Body of pancreas (tissue), 4 donors: Measurements from ENCODE around the gene LRRC59.

Source experiments
- POLR2A ChIP-seq, 3 donors: fragments of 450-650 bp; IDR thresholded peaks; one replicate each; pipeline ENCODE4 v1.6.1; 2016; ENCODE audit warnings: antibody characterized with exemption in 3 of 3, mild to moderate bottlenecking in 2 of 3
- TF ChIP-seq, protein P1 (sequence below), 7 experiments: fragments of 450-650 bp in 4 of 7; fragments of 200-600 bp in 3 of 7; sonication (generic) in 3 of 7; IDR thresholded peaks; one replicate each; pipeline ENCODE4 v1.5.1; 2016 to 2019; ENCODE audit warnings: antibody characterized with exemption in 7 of 7

DNA sequence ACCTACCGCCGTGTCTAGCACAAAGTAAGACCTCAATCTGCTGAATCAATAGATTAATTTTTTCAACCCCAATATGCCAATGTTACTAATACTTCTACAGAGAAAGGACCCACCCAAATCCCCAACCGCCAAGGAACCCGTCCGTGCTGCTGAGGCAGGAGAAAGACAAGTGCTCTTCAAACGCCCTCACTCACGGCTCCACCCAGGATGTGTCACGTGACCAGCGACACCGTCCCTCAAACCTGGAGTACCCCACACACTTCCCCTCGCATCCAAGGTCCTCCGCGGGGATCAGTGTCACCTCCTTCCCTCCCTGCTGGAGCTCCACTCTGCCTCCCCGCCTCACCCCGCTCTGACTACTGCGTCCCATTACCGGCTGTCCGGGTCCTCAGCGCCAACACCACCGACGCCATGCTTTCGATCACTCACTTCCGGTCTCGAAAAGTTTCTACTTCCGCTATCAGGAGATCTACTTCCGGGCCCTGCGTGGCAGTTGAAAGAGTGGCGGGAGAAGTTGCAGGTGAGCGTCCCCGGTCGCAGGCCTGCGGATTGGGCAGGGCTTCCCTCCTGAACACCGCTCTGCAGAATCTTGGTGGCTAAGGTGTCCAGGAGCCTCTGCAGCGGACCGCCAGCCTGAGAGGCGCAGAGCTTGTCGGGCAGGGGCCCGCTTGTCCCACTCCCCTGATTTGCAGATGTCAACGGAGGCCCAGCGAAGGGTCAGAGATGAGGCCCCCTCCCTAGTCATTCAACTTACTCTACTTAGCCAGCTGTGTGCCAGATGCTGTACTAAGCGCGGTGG, 24.4 kb downstream of the LRRC59 start, which contains the start of the genes EME1 and MRPL27:
- TF ChIP-seq POLR2A (IDR thresholded peaks at IDR 0.05) = peak in 2 of 3 donors; percentile 60 to 70
- TF ChIP-seq, protein P1, sequence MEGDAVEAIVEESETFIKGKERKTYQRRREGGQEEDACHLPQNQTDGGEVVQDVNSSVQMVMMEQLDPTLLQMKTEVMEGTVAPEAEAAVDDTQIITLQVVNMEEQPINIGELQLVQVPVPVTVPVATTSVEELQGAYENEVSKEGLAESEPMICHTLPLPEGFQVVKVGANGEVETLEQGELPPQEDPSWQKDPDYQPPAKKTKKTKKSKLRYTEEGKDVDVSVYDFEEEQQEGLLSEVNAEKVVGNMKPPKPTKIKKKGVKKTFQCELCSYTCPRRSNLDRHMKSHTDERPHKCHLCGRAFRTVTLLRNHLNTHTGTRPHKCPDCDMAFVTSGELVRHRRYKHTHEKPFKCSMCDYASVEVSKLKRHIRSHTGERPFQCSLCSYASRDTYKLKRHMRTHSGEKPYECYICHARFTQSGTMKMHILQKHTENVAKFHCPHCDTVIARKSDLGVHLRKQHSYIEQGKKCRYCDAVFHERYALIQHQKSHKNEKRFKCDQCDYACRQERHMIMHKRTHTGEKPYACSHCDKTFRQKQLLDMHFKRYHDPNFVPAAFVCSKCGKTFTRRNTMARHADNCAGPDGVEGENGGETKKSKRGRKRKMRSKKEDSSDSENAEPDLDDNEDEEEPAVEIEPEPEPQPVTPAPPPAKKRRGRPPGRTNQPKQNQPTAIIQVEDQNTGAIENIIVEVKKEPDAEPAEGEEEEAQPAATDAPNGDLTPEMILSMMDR (IDR thresholded peaks at IDR 0.05) = no peak
